NB4 (cell line): ENCODE measurements around the gene OPCML.

Source experiments
- DNase-seq: peaks from one replicate; pipeline ENCODE4 v3.0.0; 2010; ENCODE audit warnings: low read depth
- H3K4me3 ChIP-seq: one replicate; pipeline ENCODE4 v1.5.1; 2011; ENCODE audit warnings: mild to moderate bottlenecking, low read depth, low read length, moderate library complexity
- CTCF ChIP-seq: IDR thresholded peaks from one replicate; pipeline ENCODE4 v1.5.1; 2012; ENCODE audit warnings: low read depth, low read length
- MAX ChIP-seq: IDR thresholded peaks from 2 replicates; pipeline ENCODE4 v1.6.1; 2011; ENCODE audit warnings: low read depth, low read length
- MYC ChIP-seq: IDR thresholded peaks from 2 replicates; pipeline ENCODE4 v1.6.1; 2011; ENCODE audit warnings: low read depth, low read length
- POLR2A ChIP-seq: IDR thresholded peaks from 2 replicates; pipeline ENCODE4 v1.6.1; 2011; ENCODE audit warnings: mild to moderate bottlenecking; ENCODE audit not compliant: insufficient read length; ENCODE audit errors: extremely low read depth

The OPCML gene

GRCh38 chr11:132519241-132519815 lies 1013.0 kb downstream of the OPCML start:
- DNase-seq = no peak
- H3K4me3 ChIP-seq = no peak overlapping the region
- TF ChIP-seq CTCF (no peak), POLR2A (no peak), MYC (no peak), MAX (no peak)

- no peak for DNase-seq
- no peak overlapping the region for H3K4me3 ChIP-seq
- no peak for TF ChIP-seq CTCF
- no peak for TF ChIP-seq MYC
- TF ChIP-seq POLR2A = no peak
- no peak for TF ChIP-seq MAX
These were observed 1027.7 kb downstream of the OPCML start for GRCh38 chr11:132504501-132505041.

- no peak overlapping the region for H3K4me3 ChIP-seq
- TF ChIP-seq POLR2A (no peak), MYC (no peak), MAX (no peak), CTCF (no peak)
- DNase-seq = no peak
These were observed 1030.9 kb downstream of the OPCML start for GRCh38 chr11:132501356-132501755.

- no peak for DNase-seq
- H3K4me3 ChIP-seq = no peak overlapping the region
- TF ChIP-seq MAX (no peak), POLR2A (no peak), CTCF (no peak), MYC (no peak)
These were observed 1032.6 kb downstream of the OPCML start for GRCh38 chr11:132499661-132500060.

GRCh38 chr11:132496341-132496740 lies 1036.0 kb downstream of the OPCML start:
- DNase-seq = no peak

More at GRCh38 chr11:132496341-132496740, 1036.0 kb downstream of the OPCML start:
- no peak overlapping the region for H3K4me3 ChIP-seq
- TF ChIP-seq MAX (no peak), POLR2A (no peak), MYC (no peak), CTCF (no peak)
